Measurements from ENCODE around the gene SGF29. TPM values are rescaled to one million over a fixed set of nuclear protein-coding genes. Genes with fewer than 3 reads are reported as not detected.

The SGF29 gene
- total RNA-seq, 1 experiment from 2014 or later, result 45.3 TPM

DNA sequence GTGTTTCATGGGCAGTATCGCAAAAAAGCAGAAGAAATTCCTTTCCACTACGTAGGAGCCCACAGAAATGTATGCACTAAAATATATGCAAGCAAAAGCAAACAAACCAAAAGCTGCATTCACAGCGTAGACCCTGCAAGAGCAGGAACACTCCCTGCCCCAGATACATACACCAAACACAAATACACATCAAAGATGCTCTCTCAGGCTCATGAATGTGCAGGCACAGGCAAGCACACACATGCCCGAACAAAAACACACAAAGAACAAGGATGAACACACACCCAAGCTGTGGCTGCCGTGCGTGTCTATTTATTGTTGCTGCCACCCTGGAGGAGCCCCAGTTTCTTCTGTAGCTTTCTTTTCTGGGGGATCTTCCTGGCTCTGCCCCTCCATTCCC is 16.6 kb upstream of the SGF29 start:
- H3K79me2 ChIP-seq (ENCODE audit: low read depth), result no peaks in the 10 kb centered on the region
- intact Hi-C loops (cut with micrococcal nuclease; ENCODE audit: unreplicated experiment), result no loop called here
- H3F3A ChIP-seq (ENCODE audit: insufficient read depth, low read depth), result peaks cover 2% of the 10 kb centered on the region; the same call in 1 of the 2 replicates
- TF ChIP-seq, protein P1, sequence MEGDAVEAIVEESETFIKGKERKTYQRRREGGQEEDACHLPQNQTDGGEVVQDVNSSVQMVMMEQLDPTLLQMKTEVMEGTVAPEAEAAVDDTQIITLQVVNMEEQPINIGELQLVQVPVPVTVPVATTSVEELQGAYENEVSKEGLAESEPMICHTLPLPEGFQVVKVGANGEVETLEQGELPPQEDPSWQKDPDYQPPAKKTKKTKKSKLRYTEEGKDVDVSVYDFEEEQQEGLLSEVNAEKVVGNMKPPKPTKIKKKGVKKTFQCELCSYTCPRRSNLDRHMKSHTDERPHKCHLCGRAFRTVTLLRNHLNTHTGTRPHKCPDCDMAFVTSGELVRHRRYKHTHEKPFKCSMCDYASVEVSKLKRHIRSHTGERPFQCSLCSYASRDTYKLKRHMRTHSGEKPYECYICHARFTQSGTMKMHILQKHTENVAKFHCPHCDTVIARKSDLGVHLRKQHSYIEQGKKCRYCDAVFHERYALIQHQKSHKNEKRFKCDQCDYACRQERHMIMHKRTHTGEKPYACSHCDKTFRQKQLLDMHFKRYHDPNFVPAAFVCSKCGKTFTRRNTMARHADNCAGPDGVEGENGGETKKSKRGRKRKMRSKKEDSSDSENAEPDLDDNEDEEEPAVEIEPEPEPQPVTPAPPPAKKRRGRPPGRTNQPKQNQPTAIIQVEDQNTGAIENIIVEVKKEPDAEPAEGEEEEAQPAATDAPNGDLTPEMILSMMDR (conservative IDR thresholded peaks at IDR 0.05), result no peak
- TF ChIP-seq EZH2 (IDR thresholded peaks at IDR 0.05; ENCODE audit: low read depth), result no peak
- H3K4me1 ChIP-seq (replicated peaks; ENCODE audit: insufficient read depth), result peaks cover 19% of the 10 kb centered on the region
- no TSS peak for BruUV-seq (replicated peaks)
- POLR2A ChIA-PET (ENCODE audit: unreplicated experiment), result no interaction called here
- no peaks in the 10 kb centered on the region for H3K27me3 ChIP-seq (ENCODE audit: insufficient read depth, low read depth)
- no peak for DNase-seq
- H3K9me2 ChIP-seq (ENCODE audit: insufficient read depth), result no peaks in the 10 kb centered on the region
- no peaks in the 10 kb centered on the region for H4K20me1 ChIP-seq (ENCODE audit: insufficient read depth)
- H3K9me3 ChIP-seq (ENCODE audit: insufficient read depth, low read depth), result no peaks in the 10 kb centered on the region
- H2AFZ ChIP-seq, result no peak overlapping the region
- peak overlapping the region; percentile 57 for H3K4me2 ChIP-seq
- H3K4me3 ChIP-seq, result no peak overlapping the region
- H3K27ac ChIP-seq, result no peak overlapping the region
- CTCF ChIA-PET, result no interaction called here
- H3K36me3 ChIP-seq (ENCODE audit: low read depth), result no peaks in the 10 kb centered on the region

DNA sequence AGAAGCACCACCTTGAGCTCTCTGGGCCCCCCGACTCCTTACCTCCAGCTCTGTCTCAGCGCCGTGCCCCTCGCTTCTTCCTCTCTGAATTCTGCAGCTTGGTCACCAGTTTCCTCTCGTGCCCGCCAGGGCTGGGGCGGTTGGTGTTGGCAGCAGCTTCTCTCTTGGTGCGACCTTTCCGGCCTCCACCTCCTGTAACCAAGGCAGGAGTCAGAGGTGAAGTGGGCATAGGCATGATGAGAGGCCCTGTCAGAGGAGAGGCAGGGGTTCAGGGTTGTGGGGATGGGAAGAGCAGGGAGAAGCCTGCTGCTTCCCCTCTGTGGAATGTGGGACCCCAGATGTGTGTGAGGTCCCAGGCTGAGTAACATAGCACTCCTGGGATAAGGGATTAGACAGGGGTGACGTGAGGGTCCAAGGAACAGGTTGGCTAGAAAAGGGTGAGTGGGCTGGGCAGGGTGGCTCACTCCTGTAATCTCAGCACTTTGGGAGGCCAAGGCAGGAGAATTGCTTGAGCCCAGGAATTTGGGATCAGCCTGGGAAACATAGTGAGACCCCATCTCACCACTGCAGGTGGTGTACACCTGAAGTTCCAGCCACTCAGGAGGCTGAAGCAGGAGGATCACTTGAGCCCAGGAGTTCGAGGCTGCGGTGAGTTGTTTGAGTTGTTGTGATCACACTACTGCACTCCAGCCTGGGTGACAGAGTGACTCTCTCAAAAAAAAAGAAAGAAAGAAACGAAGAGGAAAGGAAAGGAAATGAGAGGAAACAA is 15.6 kb upstream of the SGF29 start:
- intact Hi-C loops (cut with micrococcal nuclease; ENCODE audit: unreplicated experiment), result no loop called here
- no peaks in the 10 kb centered on the region for H3K27me3 ChIP-seq (ENCODE audit: insufficient read depth, low read depth)
- no peak for DNase-seq
- peak overlapping the region; percentile 57 for H3K4me2 ChIP-seq
- H3K27ac ChIP-seq, result peak overlapping the region; percentile 27; the same call in 1 of the 2 replicates
- no peaks in the 10 kb centered on the region for H4K20me1 ChIP-seq (ENCODE audit: insufficient read depth)
- CTCF ChIA-PET, result interaction anchor here (0.6 kb wide), 1 partner anchor 19 kb away, joined by 3 read pairs; no protein-coding TSS in a partner anchor
- H3F3A ChIP-seq (ENCODE audit: insufficient read depth, low read depth), result peaks cover 7% of the 10 kb centered on the region; the same call in 1 of the 2 replicates
- H3K9me3 ChIP-seq (ENCODE audit: insufficient read depth, low read depth), result no peaks in the 10 kb centered on the region
- BruUV-seq (replicated peaks), result TSS peak; percentile 66
- H3K4me1 ChIP-seq (replicated peaks; ENCODE audit: insufficient read depth), result peaks cover 20% of the 10 kb centered on the region
- POLR2A ChIA-PET (ENCODE audit: unreplicated experiment), result no interaction called here
- H2AFZ ChIP-seq, result peak overlapping the region; percentile 61; the same call in 1 of the 2 replicates
- no peaks in the 10 kb centered on the region for H3K79me2 ChIP-seq (ENCODE audit: low read depth)
- TF ChIP-seq, protein P1 (conservative IDR thresholded peaks at IDR 0.05), result no peak
- no peak for TF ChIP-seq EZH2 (IDR thresholded peaks at IDR 0.05; ENCODE audit: low read depth)
- H3K9me2 ChIP-seq (ENCODE audit: insufficient read depth), result no peaks in the 10 kb centered on the region
- no peaks in the 10 kb centered on the region for H3K36me3 ChIP-seq (ENCODE audit: low read depth)
- peak overlapping the region; percentile 36; the same call in 1 of the 2 replicates for H3K4me3 ChIP-seq

DNA sequence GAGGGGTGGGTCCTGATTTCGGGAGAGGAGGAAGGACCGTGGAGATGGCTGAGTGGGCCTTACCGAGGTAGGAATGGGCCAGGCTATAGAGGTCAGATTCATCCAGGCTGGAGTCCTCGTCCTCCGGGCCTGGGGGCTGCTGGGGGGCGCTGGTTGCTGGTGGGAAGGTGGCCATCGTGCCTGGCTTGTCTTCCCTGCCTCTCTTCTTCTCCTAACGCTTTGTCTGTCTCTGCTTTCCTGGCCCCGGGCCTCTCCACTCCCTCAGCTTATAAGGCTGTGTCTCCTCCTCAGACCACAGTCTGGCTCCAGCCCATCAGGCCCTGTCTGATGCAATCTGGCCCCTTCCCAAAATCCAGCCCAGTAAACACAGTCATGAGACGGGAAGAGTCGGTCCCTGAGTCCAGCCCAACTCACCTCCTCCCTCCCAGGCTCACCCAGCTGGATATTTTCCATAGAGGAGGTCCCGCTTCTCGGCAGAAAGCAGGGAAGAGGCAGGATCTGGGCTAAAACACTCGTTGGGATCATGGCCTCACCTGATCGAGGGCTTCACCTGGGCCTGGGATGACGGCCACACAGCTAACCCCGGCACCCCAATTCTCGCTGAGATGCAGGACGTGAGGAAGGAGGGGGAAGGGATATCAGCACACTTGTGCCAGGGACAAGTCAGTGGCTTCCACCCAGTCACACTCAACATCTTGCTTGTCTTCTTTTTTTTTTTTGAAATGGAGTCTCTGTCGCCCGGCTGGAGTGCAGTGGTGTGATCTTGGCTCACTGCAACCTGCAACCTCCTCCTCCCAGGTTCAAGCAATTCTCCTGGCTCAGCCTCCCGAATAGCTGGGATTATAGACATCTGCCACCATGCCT is 14.8 kb upstream of the SGF29 start, which contains the start of gene NUPR1:
TSS of gene NUPR1 (minus strand) at position 242 of the 864 bp plus-strand sequence. CDS start at position 175, 67 bp downstream.
- Histone ChIP-seq H2AFZ (peak within 1 kb of the TSS; percentile 61), H3K27me3 (ENCODE audit: insufficient read depth, low read depth) (no peaks in the 10 kb centered on the region), H3K4me3 (peak within 1 kb of the TSS; percentile 36; the same call in 1 of the 2 replicates), H3K36me3 (ENCODE audit: low read depth) (no peaks in the 10 kb centered on the region), H3K4me1 (replicated peaks; ENCODE audit: insufficient read depth) (peaks cover 28% of the 10 kb centered on the region), H3K4me2 (peak within 1 kb of the TSS; percentile 57), H4K20me1 (ENCODE audit: insufficient read depth) (no peaks in the 10 kb centered on the region), H3K9me2 (ENCODE audit: insufficient read depth) (no peaks in the 10 kb centered on the region), H3K79me2 (ENCODE audit: low read depth) (no peaks in the 10 kb centered on the region), H3F3A (ENCODE audit: insufficient read depth, low read depth) (peaks cover 7% of the 10 kb centered on the region; the same call in 1 of the 2 replicates), H3K27ac (peak within 1 kb of the TSS; percentile 27; the same call in 1 of the 2 replicates), H3K9me3 (ENCODE audit: insufficient read depth, low read depth) (no peaks in the 10 kb centered on the region)
- BruUV-seq (replicated peaks), result no TSS peak
- DNase-seq, result peak; percentile 52 to 61
- CTCF ChIA-PET, result no interaction called here
- intact Hi-C loops (cut with micrococcal nuclease; ENCODE audit: unreplicated experiment), result no loop called here
- POLR2A ChIA-PET (ENCODE audit: unreplicated experiment), result no interaction called here
- TF ChIP-seq, protein P1 (conservative IDR thresholded peaks at IDR 0.05), result no peak
- TF ChIP-seq EZH2 (IDR thresholded peaks at IDR 0.05; ENCODE audit: low read depth), result no peak

Measured in PC-9 (cell line).